Endothelial cell of umbilical vein (primary cell): Measurements from ENCODE around the gene INTS2. TPM values are rescaled to one million over a fixed set of nuclear protein-coding genes. Genes with fewer than 3 reads are reported as not detected.
"Not testable (repeated sequence)": the region's sequence is repeated elsewhere in the genome, so short reads cannot be mapped to it uniquely, and the experiment has no call there.

ENCODE experiments used
- BruUV-seq: library from RNA; stranded (reverse); fragments of 400-500 nt; replicated peaks from 2 replicates; lab custom pipeline; 2021; lab: Mats Ljungman, UMichigan
- CTCF ChIA-PET: fragments of 300-600, 350-600 bp; sonication (Branson Sonifier 250); formaldehyde crosslinking; loops from one replicate; lab custom pipeline; 2021; ENCODE audit warnings: antibody characterized with exemption, inconsistent platforms; lab: Charles Lee
- POLR2A ChIA-PET: fragments of 300-600, 350-600 bp; sonication (Branson Sonifier 250); formaldehyde crosslinking; loops from one replicate; lab custom pipeline; 2021; ENCODE audit warnings: antibody characterized with exemption, inconsistent platforms; lab: Charles Lee
- DNase-seq: peaks from one replicate; pipeline ENCODE4 v3.0.0-alpha.2; 2011; ENCODE audit warnings: low read depth, low spot score
- FAIRE-seq: peaks from 2 replicates; lab custom pipeline; 2011; peaks lifted over from hg19 to GRCh38; lab: Jason Lieb, UNC
- H2AFZ ChIP-seq: 2 replicates; pipeline ENCODE4 v1.6.0; 2012; ENCODE audit warnings: low read depth, low read length, control low read depth, inconsistent platforms
- H3K27ac ChIP-seq: 2 replicates; pipeline ENCODE4 v1.5.1; 2011; ENCODE audit warnings: low read depth, mild to moderate bottlenecking, control low read depth, low read length, moderate library complexity; ENCODE audit not compliant: insufficient read depth
- H3K27me3 ChIP-seq, 2 experiments: 2 replicates each; pipeline versions ENCODE4 v1.6.0 to v1.6.1; 2011; ENCODE audit warnings: low read length in 2 of 2, mixed read lengths in 1 of 2; ENCODE audit not compliant: control insufficient read depth in 2 of 2, insufficient read depth in 2 of 2
- H3K36me3 ChIP-seq, 2 experiments: 2 replicates in 1 of 2; 3 replicates in 1 of 2; pipeline ENCODE4 v1.5.1; 2011; ENCODE audit warnings: low read length in 2 of 2, mild to moderate bottlenecking in 1 of 2, moderate library complexity in 1 of 2; ENCODE audit not compliant: control insufficient read depth in 2 of 2, insufficient read depth in 2 of 2; ENCODE audit errors: extremely low read depth in 1 of 2
- H3K4me1 ChIP-seq: 3 replicates; pipeline ENCODE4 v1.5.1; 2011; ENCODE audit warnings: mild to moderate bottlenecking, low read length; ENCODE audit not compliant: control insufficient read depth, insufficient read depth; ENCODE audit errors: extremely low read depth
- H3K4me2 ChIP-seq: 2 replicates; pipeline ENCODE4 v1.6.1; 2011; ENCODE audit warnings: low read length, control low read depth, mixed read lengths; ENCODE audit not compliant: insufficient read depth
- H3K4me3 ChIP-seq, 3 experiments: fragments of 200-600 bp in 1 of 3; sonication (generic), shearing (Covaris generic) in 1 of 3; replicated peaks in 1 of 3; 2 replicates each; pipeline ENCODE4 v1.5.1; 2011 to 2016; ENCODE audit warnings: control low read depth in 3 of 3, low read length in 3 of 3, mild to moderate bottlenecking in 2 of 3, inconsistent platforms in 1 of 3, low read depth in 1 of 3, moderate library complexity in 1 of 3; ENCODE audit not compliant: insufficient read depth in 1 of 3
- H3K79me2 ChIP-seq: 2 replicates; pipeline ENCODE4 v1.6.0; 2012; ENCODE audit warnings: low read length, inconsistent platforms; ENCODE audit not compliant: control insufficient read depth, insufficient read depth
- H3K9ac ChIP-seq: replicated peaks from 2 replicates; pipeline ENCODE3; 2011; ENCODE audit warnings: low read length, control low read depth; ENCODE audit not compliant: insufficient read depth; ENCODE audit errors: extremely low read depth
- H3K9me1 ChIP-seq: replicated peaks from 3 replicates; pipeline ENCODE4 v1.6.0; 2011; ENCODE audit warnings: mild to moderate bottlenecking, low read length; ENCODE audit not compliant: control insufficient read depth, insufficient read depth; ENCODE audit errors: extremely low read depth
- H3K9me3 ChIP-seq: replicated peaks from 2 replicates; pipeline ENCODE4 v1.5.1; 2012; ENCODE audit warnings: low read length, inconsistent platforms; ENCODE audit not compliant: control insufficient read depth, insufficient read depth
- H4K20me1 ChIP-seq: replicated peaks from 2 replicates; pipeline ENCODE3; 2011; ENCODE audit warnings: mild to moderate bottlenecking, low read length; ENCODE audit not compliant: control insufficient read depth, insufficient read depth; ENCODE audit errors: extremely low read depth
- CTCF ChIP-seq, 2 donors: IDR thresholded peaks; 1 replicate in 1 of 2; 2 replicates in 1 of 2; pipeline ENCODE4 v1.5.1; 2011; ENCODE audit warnings: low read length in 2 of 2, mild to moderate bottlenecking in 2 of 2, moderate library complexity in 2 of 2, control low read depth in 1 of 2, inconsistent platforms in 1 of 2, low read depth in 1 of 2; ENCODE audit not compliant: insufficient read depth in 1 of 2; ENCODE audit errors: extremely low read depth in 1 of 2
- EZH2 ChIP-seq: IDR thresholded peaks from 2 replicates; pipeline ENCODE4 v1.6.1; 2012; ENCODE audit warnings: borderline replicate concordance, low read depth, mild to moderate bottlenecking, moderate library complexity, low read length, inconsistent platforms; ENCODE audit not compliant: severe bottlenecking
- FOS ChIP-seq: IDR thresholded peaks from 2 replicates; pipeline ENCODE4 v1.6.1; 2011; ENCODE audit warnings: mild to moderate bottlenecking, low read length, moderate library complexity, borderline replicate concordance; ENCODE audit not compliant: insufficient read depth
- GATA2 ChIP-seq: IDR thresholded peaks from 2 replicates; pipeline ENCODE4 v1.7.0; 2011; ENCODE audit warnings: low read depth, mild to moderate bottlenecking, moderate library complexity, mixed read lengths, low read length; ENCODE audit not compliant: insufficient read length, insufficient read depth
- JUN ChIP-seq: IDR thresholded peaks from 2 replicates; pipeline ENCODE4 v1.6.1; 2011; ENCODE audit warnings: borderline replicate concordance, low read depth; ENCODE audit not compliant: insufficient read length, insufficient read depth
- MAX ChIP-seq: IDR thresholded peaks from 2 replicates; pipeline ENCODE4 v1.6.1; 2011; ENCODE audit not compliant: insufficient read depth, insufficient read length
- MYC ChIP-seq: IDR thresholded peaks from one replicate; pipeline ENCODE4 v1.6.1; 2011; ENCODE audit warnings: mild to moderate bottlenecking, low read depth, low read length
- POLR2A ChIP-seq: IDR thresholded peaks from 2 replicates; pipeline ENCODE4 v1.6.1; 2012; ENCODE audit warnings: low read depth, mild to moderate bottlenecking, control low read depth, low read length
- POLR2AphosphoS5 ChIP-seq: IDR thresholded peaks from 2 replicates; pipeline ENCODE4 v1.6.1; 2012; ENCODE audit warnings: low read depth, mild to moderate bottlenecking, control low read depth, low read length, moderate library complexity; ENCODE audit not compliant: insufficient read depth
- dilution Hi-C: fragments of 300-500 bp; cut with MboI; formaldehyde crosslinking; loops from one replicate; pipeline ENCODE4 v1.15.0; 2019; ENCODE audit warnings: low sequenced_read_pairs; ENCODE audit not compliant: extremely low pct_ligation_motif_present
- intact Hi-C: fragments of 100-400 bp; cut with micrococcal nuclease; formaldehyde crosslinking; loops from one replicate; pipeline ENCODE4 v1.10.0; 2022
- polyA plus RNA-seq, 4 experiments: library from polyadenylated mRNA; depleted of rRNA in 3 of 4; stranded (reverse) in 3 of 4; unstranded in 1 of 4; fragments of >200 nt; gene quantifications; 2 replicates each; pipeline versions ENCODE4 v1.2.1 to v1.2.3, GENCODE V29; 2011 to 2012; ENCODE audit warnings: missing spikeins in 1 of 4
- total RNA-seq: library from RNA; stranded (reverse); gene quantifications from 2 replicates; pipeline ENCODE4 v1.2.3, GENCODE V29; 2021

INTS2 gene
- total and polyA plus RNA-seq, 2 donors (not counting 3 experiments of a cell fraction or from before 2014, with no cell fraction given): 6.2 to 13.4 TPM

- POLR2A ChIA-PET: no interaction called here
- intact Hi-C loops: no loop called here
- TF ChIP-seq JUN (no peak), GATA2 (no peak), CTCF (IDR thresholded peaks at IDR 0.05; ENCODE audit: extremely low read depth in 1 of 2, insufficient read depth in 1 of 2, low read depth in 1 of 2, low read length in 2 of 2) (no peak), POLR2AphosphoS5 (no peak), EZH2 (no peak), MAX (no peak), FOS (no peak), POLR2A (no peak), MYC (no peak)
- Histone ChIP-seq H3K27me3 (no peaks in the 10 kb centered on the region), H3K9me1 (no peaks in the 10 kb centered on the region), H3K79me2 (no peaks in the 10 kb centered on the region), H3K27ac (no peak overlapping the region), H3K36me3 (no peaks in the 10 kb centered on the region), H2AFZ (no peak overlapping the region), H3K4me1 (no peaks in the 10 kb centered on the region), H3K4me2 (no peak overlapping the region), H3K9me3 (no peaks in the 10 kb centered on the region), H3K4me3 (no peak overlapping the region), H4K20me1 (no peaks in the 10 kb centered on the region), H3K9ac (no peak overlapping the region)
- FAIRE-seq: no peak
- DNase-seq: no peak
- dilution Hi-C loops: no loop called here
- CTCF ChIA-PET: no interaction called here
- BruUV-seq: no TSS peak
Measured at GRCh38 chr17:61827649-61828395, 100.0 kb downstream of the INTS2 start.

GRCh38 chr17:61826866-61827265 lies 100.9 kb downstream of the INTS2 start:
- H3K9me3 ChIP-seq, POLR2A ChIA-PET, CTCF ChIA-PET, H4K20me1 ChIP-seq, H3K9ac ChIP-seq, H3K4me3 ChIP-seq, H3K9me1 ChIP-seq, FAIRE-seq, dilution Hi-C loops, BruUV-seq, intact Hi-C loops, H3K27ac ChIP-seq, H2AFZ ChIP-seq, H3K4me2 ChIP-seq, H3K79me2 ChIP-seq, H3K36me3 ChIP-seq, H3K4me1 ChIP-seq, H3K27me3 ChIP-seq, DNase-seq: not testable (repeated sequence)
